ENCODE measurements around the gene ADAMTS9.

Gene ADAMTS9

GRCh38 chr3:64523324-64523723 is 164.5 kb downstream of the ADAMTS9 start:
- DNase-seq, result no peak

DNA sequence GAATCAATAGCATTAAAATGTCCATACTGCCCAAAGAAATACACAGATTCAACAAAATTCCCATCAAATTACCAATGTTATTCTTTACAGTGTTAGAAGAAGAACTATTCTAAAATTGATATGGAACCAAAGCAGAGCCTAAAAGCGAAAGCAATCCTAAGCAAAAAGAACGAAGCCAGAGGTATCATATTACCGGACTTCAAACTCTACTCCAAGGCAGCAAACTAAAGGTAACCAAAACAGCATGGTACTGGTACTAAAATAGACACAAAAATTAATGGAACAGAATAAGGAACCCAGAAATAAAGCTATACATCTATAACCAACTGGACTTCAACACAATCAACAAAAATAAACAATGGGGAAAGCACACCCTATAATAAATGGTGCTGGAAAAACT is 167.5 kb downstream of the ADAMTS9 start:
- DNase-seq, result no peak

- no peak for DNase-seq
These were observed 168.8 kb downstream of the ADAMTS9 start for GRCh38 chr3:64518950-64519349.

DNA sequence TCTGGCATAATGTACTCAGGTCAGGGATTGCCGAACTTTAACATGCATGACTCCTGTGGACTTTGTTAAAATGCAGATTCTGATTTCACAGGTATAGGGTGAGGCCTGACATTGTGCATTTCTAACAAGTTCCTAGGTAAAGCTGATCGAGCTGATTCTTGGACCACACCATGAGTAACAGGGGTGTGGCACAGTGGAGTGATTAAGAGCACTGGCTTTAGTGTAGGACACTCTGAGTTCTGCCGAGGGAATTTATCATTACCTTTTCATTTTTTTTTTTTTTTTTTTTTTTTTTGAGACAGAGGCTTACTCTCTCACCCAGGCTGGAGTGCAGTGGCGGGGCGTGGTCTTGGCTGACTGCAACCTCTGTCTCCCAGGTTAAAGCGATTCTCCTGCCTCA is 169.3 kb downstream of the ADAMTS9 start:
- DNase-seq, result no peak

DNA sequence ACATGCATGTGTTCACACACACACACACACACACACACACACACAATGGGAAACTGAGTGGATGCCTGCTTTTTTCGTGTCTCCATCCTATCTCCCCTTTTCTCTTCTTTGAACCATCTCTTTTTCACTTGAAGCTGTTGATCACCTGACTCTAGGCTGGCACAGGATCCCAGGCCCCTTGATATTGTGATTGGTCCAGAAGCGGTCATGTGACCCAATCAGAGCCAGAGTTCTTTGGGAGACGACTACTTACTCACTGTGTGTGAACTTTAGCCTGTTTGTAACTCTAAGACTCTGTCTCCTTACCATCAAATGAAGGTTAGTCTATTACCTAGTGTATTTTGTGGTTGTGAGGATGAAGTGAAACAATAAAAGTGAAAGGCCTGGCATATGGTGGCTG is 172.9 kb downstream of the ADAMTS9 start:
- no peak for DNase-seq

GRCh38 chr3:64509206-64509605 is 178.6 kb downstream of the ADAMTS9 start:
- DNase-seq, result no peak

GRCh38 chr3:64508140-64508539 is 179.7 kb downstream of the ADAMTS9 start:
- DNase-seq, result no peak

DNA sequence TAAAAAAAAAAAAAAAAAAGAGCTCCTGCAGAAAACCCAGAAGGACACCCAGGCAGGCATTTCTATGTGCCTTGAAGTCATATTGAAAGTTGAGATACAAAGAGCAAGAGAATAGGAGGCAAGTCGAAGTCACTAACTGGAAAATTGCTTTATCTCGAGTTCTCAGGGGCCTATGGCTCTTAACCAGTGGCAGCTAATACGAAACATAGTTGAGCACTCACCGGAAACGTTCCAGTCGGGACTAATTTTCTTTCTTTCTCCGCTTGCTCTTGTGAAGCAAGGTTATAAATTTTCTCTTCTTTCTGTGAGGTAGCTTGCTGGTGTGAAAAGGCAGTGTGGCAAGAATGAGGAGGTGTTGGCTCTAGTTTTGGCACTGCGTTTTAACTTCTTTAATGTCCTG is 181.5 kb downstream of the ADAMTS9 start:
- no peak for DNase-seq

DNA sequence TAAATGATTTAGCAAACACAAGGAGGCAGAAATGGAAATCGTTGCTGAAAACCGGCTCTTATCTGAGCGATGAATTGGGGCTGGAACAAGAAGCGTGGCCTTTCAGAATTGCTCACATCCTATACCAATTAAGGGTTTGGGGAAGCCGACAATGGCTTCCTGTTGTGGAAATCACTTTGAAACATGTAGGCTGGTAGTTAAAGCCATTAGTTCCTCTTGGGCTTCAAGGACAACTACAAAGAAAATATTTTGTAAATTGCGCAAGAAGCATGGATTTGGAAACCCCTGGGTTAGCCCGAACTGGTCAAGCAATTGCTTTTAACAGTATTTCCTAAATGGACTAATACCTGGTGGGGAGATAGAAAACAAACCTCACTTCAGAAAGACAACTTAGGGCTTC is 182.4 kb downstream of the ADAMTS9 start:
- no peak for DNase-seq

- DNase-seq, result no peak
These were observed 185.5 kb downstream of the ADAMTS9 start for GRCh38 chr3:64502284-64502683.

DNA sequence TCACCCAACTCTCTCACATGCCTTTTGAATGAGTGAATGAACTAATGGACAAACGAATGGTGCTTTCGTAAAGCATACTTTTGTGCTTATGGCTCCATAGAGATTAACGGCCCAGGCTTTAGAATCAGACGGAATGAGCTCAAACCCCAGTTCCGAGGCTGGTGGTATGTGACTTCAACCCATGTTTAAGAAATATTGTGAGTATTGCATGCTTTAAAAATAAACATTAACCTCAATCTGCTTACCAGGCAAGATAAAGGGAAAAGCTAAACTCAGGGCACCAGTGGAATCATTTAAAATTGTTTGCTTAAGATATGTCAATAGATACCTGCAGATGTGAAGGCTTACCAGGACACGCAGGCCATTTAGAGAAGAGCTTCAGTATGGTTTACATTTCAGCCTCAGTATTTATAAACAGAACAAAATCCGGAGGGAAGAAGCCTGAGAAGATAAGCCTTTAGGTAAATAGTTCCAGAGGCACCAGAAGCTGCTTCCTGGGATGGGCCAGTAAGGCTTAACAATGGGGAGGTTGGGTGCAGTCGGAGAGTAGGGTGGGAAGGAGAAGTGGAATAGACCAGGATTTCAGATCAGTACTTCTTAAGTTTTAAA is 186.4 kb downstream of the ADAMTS9 start:
- no peak for DNase-seq

GRCh38 chr3:64496786-64497490 is 190.9 kb downstream of the ADAMTS9 start:
- no peak for DNase-seq

GRCh38 chr3:64495781-64496334 is 191.9 kb downstream of the ADAMTS9 start:
- no peak for DNase-seq

DNA sequence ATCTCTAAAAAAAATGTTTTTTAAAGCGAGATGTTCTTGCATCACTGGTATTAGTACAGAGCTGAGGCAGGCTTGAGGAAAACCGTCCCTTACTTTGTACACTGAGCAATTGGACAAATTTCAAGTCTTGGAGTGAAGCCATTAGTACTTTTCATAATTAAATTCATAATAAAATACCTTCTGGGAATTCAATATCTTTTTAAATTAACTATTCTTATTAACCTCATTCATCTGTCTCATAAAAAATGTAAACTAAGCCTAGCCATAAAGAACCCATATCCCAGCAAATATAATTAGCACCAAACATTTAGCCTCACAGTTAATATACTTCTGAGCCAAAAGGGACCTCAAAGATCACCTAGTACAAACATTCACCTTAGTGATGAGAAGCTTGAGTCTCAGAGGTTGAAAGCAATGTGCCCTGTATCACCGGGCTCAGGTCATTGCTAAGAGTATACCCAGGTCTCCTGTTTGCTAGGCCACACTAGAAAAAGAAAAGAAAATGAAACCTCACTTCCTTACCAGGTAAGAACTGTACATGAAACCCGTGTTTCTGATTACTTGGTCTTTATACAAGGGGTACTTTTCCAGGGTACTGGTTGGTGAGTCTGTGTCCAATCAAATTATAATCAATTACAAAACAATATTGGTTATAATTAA is 192.5 kb downstream of the ADAMTS9 start:
- DNase-seq, result no peak

- no peak for DNase-seq
These were observed 193.3 kb downstream of the ADAMTS9 start for GRCh38 chr3:64494526-64494925.

DNA sequence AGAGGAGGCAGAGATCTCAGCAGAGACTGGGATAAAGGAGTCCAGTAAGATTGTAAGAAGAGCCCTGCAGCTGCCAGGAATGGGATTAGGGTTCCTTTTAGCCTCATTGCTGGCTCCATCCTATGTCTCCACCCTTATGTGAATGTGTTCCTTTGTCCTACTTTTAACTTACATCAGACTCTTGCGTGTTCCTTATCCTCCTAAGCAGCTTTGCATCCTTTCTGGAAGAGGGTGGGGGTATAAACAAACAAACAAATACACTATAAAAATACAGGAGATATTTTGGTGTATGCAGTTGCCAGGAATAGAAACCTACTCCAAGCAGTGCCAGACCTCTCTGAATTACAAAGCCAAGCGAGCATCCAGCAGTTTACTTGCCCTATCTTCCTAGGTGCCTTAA is 194.7 kb downstream of the ADAMTS9 start:
- DNase-seq, result no peak

- no peak for DNase-seq
These were observed 196.0 kb downstream of the ADAMTS9 start for GRCh38 chr3:64491843-64492242.

- no peak for DNase-seq
These were observed 197.5 kb downstream of the ADAMTS9 start for GRCh38 chr3:64490180-64490724.

GRCh38 chr3:64489361-64490044 is 198.3 kb downstream of the ADAMTS9 start:
- DNase-seq, result no peak

- DNase-seq, result no peak
These were observed 198.9 kb downstream of the ADAMTS9 start for GRCh38 chr3:64488939-64489338.

- peak; percentile 69 for DNase-seq
These were observed 203.4 kb downstream of the ADAMTS9 start for GRCh38 chr3:64484289-64484992.

DNA sequence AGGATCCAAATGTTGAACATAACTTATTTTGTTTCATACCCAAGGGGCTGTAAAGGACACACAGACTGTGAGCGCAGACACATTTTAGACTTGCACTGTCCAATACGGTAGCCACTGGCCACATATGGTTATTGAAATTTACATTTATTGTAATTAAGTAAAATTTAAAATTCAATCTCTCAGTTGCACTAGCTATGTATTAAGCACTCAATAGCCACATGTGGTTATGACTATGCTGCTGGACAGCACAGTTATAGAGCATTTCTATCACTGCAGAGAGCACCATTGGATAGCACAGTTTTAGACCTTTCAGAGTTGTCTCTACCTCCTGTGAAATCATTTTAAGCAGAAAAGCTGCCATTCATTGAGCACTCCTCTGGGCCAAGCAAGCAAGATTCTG is 204.3 kb downstream of the ADAMTS9 start:
- DNase-seq, result no peak

DNA sequence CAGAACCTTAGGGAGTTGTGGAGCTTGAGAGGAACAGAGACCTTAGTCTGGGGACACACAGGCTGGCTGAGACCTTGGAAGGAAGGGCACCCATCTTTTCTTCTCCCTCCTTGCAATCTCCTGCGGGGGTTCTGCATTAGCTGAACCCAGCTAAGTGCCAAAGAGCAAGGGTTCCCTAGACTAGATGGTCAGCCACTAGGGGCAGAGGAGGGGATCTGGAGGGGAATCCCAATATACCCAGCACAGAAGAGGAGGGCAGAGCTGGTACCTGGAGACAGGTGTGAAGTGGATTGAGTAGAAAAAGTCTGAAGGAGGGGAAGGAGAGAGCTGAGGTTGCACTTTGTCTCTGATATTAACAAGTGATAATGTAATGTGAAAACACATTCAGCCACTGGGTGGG is 212.8 kb downstream of the ADAMTS9 start:
- DNase-seq, result no peak
